ENCODE measurements around the gene KLF13.

The KLF13 gene

GRCh38 chr15:31332020-31332680 lies 5.5 kb downstream of the KLF13 start:
- DNase-seq (ENCODE audit: low spot score) = no peak

- DNase-seq (ENCODE audit: low spot score) = no peak
These were observed 6.0 kb downstream of the KLF13 start for GRCh38 chr15:31332681-31333071.

GRCh38 chr15:31333119-31333518 lies 6.5 kb downstream of the KLF13 start:
- DNase-seq (ENCODE audit: low spot score) = no peak

- DNase-seq (ENCODE audit: low spot score) = no peak
These were observed 7.2 kb downstream of the KLF13 start for GRCh38 chr15:31333820-31334219.

- DNase-seq (ENCODE audit: low spot score) = no peak
These were observed 9.5 kb downstream of the KLF13 start for GRCh38 chr15:31335989-31336592.

GRCh38 chr15:31336593-31337295 lies 10.1 kb downstream of the KLF13 start:
- DNase-seq (ENCODE audit: low spot score) = no peak

- DNase-seq (ENCODE audit: low spot score) = no peak
These were observed 10.9 kb downstream of the KLF13 start for GRCh38 chr15:31337352-31338031.

GRCh38 chr15:31338318-31338878 lies 11.8 kb downstream of the KLF13 start:
- no peak for DNase-seq (ENCODE audit: low spot score)

GRCh38 chr15:31338879-31339557 lies 12.4 kb downstream of the KLF13 start:
- no peak for DNase-seq (ENCODE audit: low spot score)

GRCh38 chr15:31339558-31339895 lies 12.9 kb downstream of the KLF13 start:
- no peak for DNase-seq (ENCODE audit: low spot score)

- DNase-seq (ENCODE audit: low spot score) = no peak
These were observed 13.4 kb downstream of the KLF13 start for GRCh38 chr15:31340047-31340446.

- no peak for DNase-seq (ENCODE audit: low spot score)
These were observed 14.0 kb downstream of the KLF13 start for GRCh38 chr15:31340592-31340991.

- no peak for DNase-seq (ENCODE audit: low spot score)
These were observed 14.4 kb downstream of the KLF13 start for GRCh38 chr15:31341071-31341470.

GRCh38 chr15:31341496-31342195 lies 15.0 kb downstream of the KLF13 start:
- no peak for DNase-seq (ENCODE audit: low spot score)

- DNase-seq (ENCODE audit: low spot score) = no peak
These were observed 15.7 kb downstream of the KLF13 start for GRCh38 chr15:31342381-31342780.

GRCh38 chr15:31342781-31343626 lies 16.4 kb downstream of the KLF13 start:
- DNase-seq (ENCODE audit: low spot score) = peak; percentile 51

GRCh38 chr15:31343831-31344230 lies 17.2 kb downstream of the KLF13 start:
- DNase-seq (ENCODE audit: low spot score) = no peak

- no peak for DNase-seq (ENCODE audit: low spot score)
These were observed 17.6 kb downstream of the KLF13 start for GRCh38 chr15:31344266-31344665.

- peak; percentile 55 for DNase-seq (ENCODE audit: low spot score)
These were observed 18.4 kb downstream of the KLF13 start for GRCh38 chr15:31344823-31345605.
